A673 (cell line): ENCODE results near the gene STAB1. TPM values are rescaled to one million over a fixed set of nuclear protein-coding genes. Genes with fewer than 3 reads are reported as not detected.

Source experiments
- BruUV-seq: library from RNA; stranded (reverse); fragments of 400-500 nt; replicated peaks from 2 replicates; lab custom pipeline; 2021; lab: Mats Ljungman, UMichigan
- CTCF ChIA-PET: fragments of 300-600 bp; sonication (Branson Sonifier 250); formaldehyde crosslinking; loops from one replicate; lab custom pipeline; 2022; ENCODE audit warnings: antibody characterized with exemption; lab: Charles Lee
- POLR2A ChIA-PET: fragments of 300-600 bp; sonication (Branson Sonifier 250); formaldehyde crosslinking; loops from one replicate; lab custom pipeline; 2022; ENCODE audit warnings: antibody characterized with exemption; ENCODE audit not compliant: low non-redundant PET; lab: Charles Lee
- DNase-seq: peaks from one replicate; pipeline ENCODE4 v3.0.0-alpha.2; 2015; ENCODE audit warnings: low spot score
- H3K27ac ChIP-seq: fragments of 200-600 bp; sonication (generic); 2 replicates; pipeline ENCODE4 v1.5.1; 2016; ENCODE audit warnings: mixed run types, low read depth, mild to moderate bottlenecking, mixed read lengths, antibody characterized with exemption, low read length; ENCODE audit not compliant: poor library complexity, severe bottlenecking
- H3K27me3 ChIP-seq: fragments of 200-600 bp; sonication (generic); replicated peaks from 2 replicates; pipeline ENCODE4 v1.6.1; 2017; ENCODE audit warnings: mixed run types, low read depth, mild to moderate bottlenecking, mixed read lengths, antibody characterized with exemption, low read length; ENCODE audit not compliant: insufficient read depth, poor library complexity
- H3K36me3 ChIP-seq: fragments of 200-600 bp; sonication (generic); 2 replicates; pipeline ENCODE4 v1.6.1; 2016; ENCODE audit warnings: mixed run types, mild to moderate bottlenecking, mixed read lengths, antibody characterized with exemption, low read length; ENCODE audit not compliant: insufficient read depth, poor library complexity, severe bottlenecking
- H3K4me1 ChIP-seq: fragments of 200-600 bp; sonication (generic); 2 replicates; pipeline ENCODE4 v1.6.1; 2017; ENCODE audit warnings: mixed run types, mild to moderate bottlenecking, mixed read lengths, antibody characterized with exemption, low read length; ENCODE audit not compliant: insufficient read depth, poor library complexity, severe bottlenecking
- H3K4me3 ChIP-seq: fragments of 200-600 bp; sonication (generic); 2 replicates; pipeline ENCODE4 v1.5.1; 2016; ENCODE audit warnings: low read depth, mixed run types, mild to moderate bottlenecking, mixed read lengths, low read length; ENCODE audit not compliant: poor library complexity, severe bottlenecking
- H3K9me3 ChIP-seq: fragments of 200-600 bp; sonication (generic); 2 replicates; pipeline ENCODE4 v1.6.1; 2016; ENCODE audit warnings: mixed run types, low read depth, mild to moderate bottlenecking, mixed read lengths, antibody characterized with exemption, low read length; ENCODE audit not compliant: poor library complexity, severe bottlenecking
- EZH2 ChIP-seq: fragments of 200-600 bp; sonication (generic); IDR thresholded peaks from 2 replicates; pipeline ENCODE4 v1.6.1; 2017; ENCODE audit warnings: borderline replicate concordance, low read depth, mild to moderate bottlenecking, mixed read lengths, antibody characterized with exemption, low read length; ENCODE audit not compliant: poor library complexity, severe bottlenecking
- intact Hi-C: fragments of 100-400 bp; cut with micrococcal nuclease; formaldehyde crosslinking; loops from one replicate; pipeline ENCODE4 v1.10.0; 2022; ENCODE audit not compliant: unreplicated experiment
- total RNA-seq: library from RNA; stranded (reverse); gene quantifications from 2 replicates; pipeline ENCODE4 v1.2.3, GENCODE V29; 2021
- TF ChIP-seq, protein P1 (sequence below): fragments of 300-800, 200-600 bp; sonication (generic); conservative IDR thresholded peaks from 2 replicates; pipeline ENCODE4 v1.5.1; 2017; ENCODE audit warnings: low read depth, mild to moderate bottlenecking, antibody characterized with exemption, low read length, moderate library complexity, mixed read lengths

STAB1 gene
- total RNA-seq, 1 experiment from 2014 or later = 0.41 TPM

DNA sequence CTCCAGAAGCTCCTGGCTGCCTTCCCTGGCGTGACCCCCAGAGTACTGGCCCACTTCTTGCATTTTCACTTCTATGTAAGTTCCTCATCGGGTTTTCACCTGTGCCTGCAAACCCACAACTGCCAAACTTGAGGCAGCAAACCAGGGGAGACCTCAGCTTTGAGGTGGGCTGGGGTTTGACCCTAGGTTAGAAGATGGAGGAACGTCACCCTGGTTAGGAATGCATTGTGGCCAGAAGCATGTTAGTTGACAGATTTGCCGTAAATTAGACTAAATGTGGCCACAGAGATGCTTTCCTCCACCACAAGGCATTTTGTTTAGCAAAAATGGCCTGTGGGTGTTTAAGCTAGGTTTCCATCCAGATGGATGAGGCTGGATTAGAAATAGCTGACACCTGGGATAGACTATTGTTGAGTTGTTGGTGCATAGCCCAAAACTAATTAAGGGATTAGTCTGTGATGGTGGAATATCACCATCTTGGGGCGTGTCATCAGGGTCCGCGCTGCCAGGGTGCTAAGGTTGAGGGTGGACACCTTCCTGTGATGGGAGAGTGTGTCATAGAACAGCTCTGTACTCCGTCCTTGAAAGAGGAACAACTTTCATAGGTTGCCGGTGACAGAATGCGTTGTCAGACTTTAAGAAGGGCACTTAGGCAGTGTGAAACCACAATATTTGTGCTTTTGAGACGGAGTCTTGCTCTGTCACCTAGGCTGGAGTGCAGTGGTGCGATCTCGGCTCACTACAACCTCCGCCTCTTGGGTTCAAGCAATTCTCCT is 36.2 kb upstream of the STAB1 start:
- no peaks in the 10 kb centered on the region for H3K27me3 ChIP-seq
- H3K4me3 ChIP-seq = no peak overlapping the region
- CTCF ChIA-PET = no interaction called here
- no TSS peak for BruUV-seq
- no peak overlapping the region for H3K27ac ChIP-seq
- no peak for DNase-seq
- H3K4me1 ChIP-seq = peaks cover 3% of the 10 kb centered on the region
- POLR2A ChIA-PET = no interaction called here
- H3K36me3 ChIP-seq = peaks cover 11% of the 10 kb centered on the region
- no peaks in the 10 kb centered on the region for H3K9me3 ChIP-seq
- TF ChIP-seq EZH2 = no peak
- TF ChIP-seq, protein P1, sequence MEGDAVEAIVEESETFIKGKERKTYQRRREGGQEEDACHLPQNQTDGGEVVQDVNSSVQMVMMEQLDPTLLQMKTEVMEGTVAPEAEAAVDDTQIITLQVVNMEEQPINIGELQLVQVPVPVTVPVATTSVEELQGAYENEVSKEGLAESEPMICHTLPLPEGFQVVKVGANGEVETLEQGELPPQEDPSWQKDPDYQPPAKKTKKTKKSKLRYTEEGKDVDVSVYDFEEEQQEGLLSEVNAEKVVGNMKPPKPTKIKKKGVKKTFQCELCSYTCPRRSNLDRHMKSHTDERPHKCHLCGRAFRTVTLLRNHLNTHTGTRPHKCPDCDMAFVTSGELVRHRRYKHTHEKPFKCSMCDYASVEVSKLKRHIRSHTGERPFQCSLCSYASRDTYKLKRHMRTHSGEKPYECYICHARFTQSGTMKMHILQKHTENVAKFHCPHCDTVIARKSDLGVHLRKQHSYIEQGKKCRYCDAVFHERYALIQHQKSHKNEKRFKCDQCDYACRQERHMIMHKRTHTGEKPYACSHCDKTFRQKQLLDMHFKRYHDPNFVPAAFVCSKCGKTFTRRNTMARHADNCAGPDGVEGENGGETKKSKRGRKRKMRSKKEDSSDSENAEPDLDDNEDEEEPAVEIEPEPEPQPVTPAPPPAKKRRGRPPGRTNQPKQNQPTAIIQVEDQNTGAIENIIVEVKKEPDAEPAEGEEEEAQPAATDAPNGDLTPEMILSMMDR = no peak
- intact Hi-C loops = no loop called here

GRCh38 chr3:52461874-52462273 is 33.3 kb upstream of the STAB1 start:
- no TSS peak for BruUV-seq
- no peak overlapping the region for H3K4me3 ChIP-seq
- H3K36me3 ChIP-seq = peaks cover 11% of the 10 kb centered on the region
- DNase-seq = no peak
- intact Hi-C loops = no loop called here
- TF ChIP-seq EZH2 = no peak
- TF ChIP-seq, protein P1 = no peak
- H3K27ac ChIP-seq = no peak overlapping the region
- no peaks in the 10 kb centered on the region for H3K27me3 ChIP-seq
- POLR2A ChIA-PET = no interaction called here
- H3K9me3 ChIP-seq = no peaks in the 10 kb centered on the region
- H3K4me1 ChIP-seq = peaks cover 2% of the 10 kb centered on the region
- CTCF ChIA-PET = no interaction called here

GRCh38 chr3:52463416-52463815 is 31.7 kb upstream of the STAB1 start:
- Histone ChIP-seq H3K27ac (no peak overlapping the region), H3K36me3 (peaks cover 4% of the 10 kb centered on the region), H3K4me1 (no peaks in the 10 kb centered on the region), H3K4me3 (no peak overlapping the region), H3K27me3 (no peaks in the 10 kb centered on the region), H3K9me3 (no peaks in the 10 kb centered on the region)
- TF ChIP-seq, protein P1 = no peak
- TF ChIP-seq EZH2 = no peak
- DNase-seq = no peak
- BruUV-seq = no TSS peak
- intact Hi-C loops = no loop called here
- ChIA-PET CTCF (no interaction called here), POLR2A (no interaction called here)
